GM12891 (cell line): Measurements from ENCODE around the gene RNU11.
A peak's percentile ranks its signal among the peaks of the same experiment; 100 is the strongest.
"Not testable (repeated sequence)": the region's sequence is repeated elsewhere in the genome, so short reads cannot be mapped to it uniquely, and the experiment has no call there.

Experiments
- DNase-seq: peaks from one replicate; pipeline ENCODE4 v3.0.0; 2011; ENCODE audit warnings: low spot score; ENCODE audit not compliant: insufficient read length
- FAIRE-seq: peaks from 2 replicates; lab custom pipeline; 2011; peaks lifted over from hg19 to GRCh38; lab: Jason Lieb, UNC
- PAX5 ChIP-seq: IDR thresholded peaks from 2 replicates; pipeline ENCODE4 v1.6.1; 2011; ENCODE audit warnings: low read length, moderate library complexity, mild to moderate bottlenecking; ENCODE audit not compliant: insufficient read depth, severe bottlenecking
- POLR2A ChIP-seq: IDR thresholded peaks from 2 replicates; pipeline ENCODE4 v1.6.1; 2011; ENCODE audit warnings: low read depth, low read length, control low read depth
- POLR2AphosphoS5 ChIP-seq: IDR thresholded peaks from 2 replicates; pipeline ENCODE4 v1.6.1; 2011; ENCODE audit warnings: low read depth, low read length, control low read depth
- POU2F2 ChIP-seq: IDR thresholded peaks from 2 replicates; pipeline ENCODE4 v1.6.1; 2011; ENCODE audit warnings: low read depth, mild to moderate bottlenecking, control low read depth, low read length, moderate library complexity
- SPI1 ChIP-seq: IDR thresholded peaks from 2 replicates; pipeline ENCODE4 v1.6.1; 2011; ENCODE audit warnings: low read depth, low read length, control low read depth
- TAF1 ChIP-seq: IDR thresholded peaks from 2 replicates; pipeline ENCODE4 v1.6.1; 2011; ENCODE audit warnings: low read depth, low read length, control low read depth

Gene RNU11

GRCh38 chr1:28642056-28642846 is 6.1 kb upstream of the RNU11 start:
- TF ChIP-seq POLR2AphosphoS5 (no peak), SPI1 (no peak), POLR2A (no peak), PAX5 (no peak), TAF1 (no peak), POU2F2 (no peak)
- DNase-seq, result no peak
- FAIRE-seq, result no peak

- DNase-seq, result peak; percentile 74
- TF ChIP-seq POLR2AphosphoS5 (peak; percentile 98), POLR2A (peak; percentile 99), SPI1 (no peak), PAX5 (no peak), TAF1 (peak; percentile 94), POU2F2 (peak; percentile 98)
- peak; percentile 95 for FAIRE-seq
Observed at GRCh38 chr1:28642847-28643635, 5.4 kb upstream of the RNU11 start, which contains the start of gene TAF12. TSS of gene TAF12 (minus strand) at chr1:28643067. CDS start at chr1:28622081, 20,986 bp downstream.

DNA sequence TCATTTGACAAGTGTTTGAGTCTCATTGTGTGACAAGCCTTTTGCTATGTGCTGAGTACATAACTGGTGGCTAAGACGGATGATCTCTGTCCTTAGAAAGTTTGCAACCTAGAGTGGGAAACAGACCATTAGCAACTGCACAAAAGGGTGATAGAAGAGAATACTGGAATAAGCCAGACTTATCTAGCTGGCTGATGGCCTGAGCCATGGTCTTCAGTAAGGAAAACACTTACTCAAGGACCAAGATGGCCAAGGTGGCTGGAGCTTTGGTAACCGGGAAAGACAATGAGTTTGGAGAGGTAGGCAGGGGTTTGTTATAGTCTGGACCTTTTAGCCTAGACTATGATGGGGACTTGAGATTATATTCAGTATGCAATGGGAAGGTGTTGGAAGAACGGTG is 3.9 kb upstream of the RNU11 start:
- no peak for TF ChIP-seq POU2F2
- TF ChIP-seq POLR2AphosphoS5, result no peak
- TF ChIP-seq SPI1, result no peak
- TF ChIP-seq PAX5, result no peak
- no peak for TF ChIP-seq POLR2A
- no peak for TF ChIP-seq TAF1
- DNase-seq (no peak), FAIRE-seq (no peak)

DNA sequence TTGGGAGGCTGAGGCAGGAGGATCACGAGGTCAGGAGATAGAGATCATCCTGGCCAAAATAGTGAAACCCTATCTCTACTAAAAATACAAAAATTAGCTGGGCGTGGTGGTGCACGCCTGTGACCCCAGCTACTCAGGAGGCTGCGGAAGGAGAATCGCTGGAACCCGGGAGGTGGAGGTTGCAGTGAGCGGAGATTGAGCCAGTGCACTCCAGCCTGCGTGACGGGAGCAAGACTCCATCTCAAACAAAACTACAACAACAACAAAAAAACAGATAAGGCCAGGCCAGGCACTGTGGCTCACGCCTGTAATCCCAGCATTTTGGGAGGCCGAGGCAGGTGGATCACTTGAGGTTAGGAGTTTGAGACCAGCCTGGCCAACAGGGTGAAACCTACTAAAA is 3.0 kb upstream of the RNU11 start:
- not testable (repeated sequence) for DNase-seq, FAIRE-seq

GRCh38 chr1:28646040-28646439 is 2.4 kb upstream of the RNU11 start:
- no peak for FAIRE-seq
- DNase-seq, result no peak

GRCh38 chr1:28648008-28648473 is 359 bp upstream of the RNU11 start:
- TF ChIP-seq SPI1, result peak; percentile 85
- no peak for TF ChIP-seq POLR2AphosphoS5
- FAIRE-seq (peak; percentile 90), DNase-seq (peak; percentile 58)

More at GRCh38 chr1:28646040-28646439, 2.4 kb upstream of the RNU11 start:
- TF ChIP-seq PAX5 (no peak), POLR2AphosphoS5 (no peak), POU2F2 (no peak), SPI1 (no peak), TAF1 (no peak), POLR2A (no peak)

DNA sequence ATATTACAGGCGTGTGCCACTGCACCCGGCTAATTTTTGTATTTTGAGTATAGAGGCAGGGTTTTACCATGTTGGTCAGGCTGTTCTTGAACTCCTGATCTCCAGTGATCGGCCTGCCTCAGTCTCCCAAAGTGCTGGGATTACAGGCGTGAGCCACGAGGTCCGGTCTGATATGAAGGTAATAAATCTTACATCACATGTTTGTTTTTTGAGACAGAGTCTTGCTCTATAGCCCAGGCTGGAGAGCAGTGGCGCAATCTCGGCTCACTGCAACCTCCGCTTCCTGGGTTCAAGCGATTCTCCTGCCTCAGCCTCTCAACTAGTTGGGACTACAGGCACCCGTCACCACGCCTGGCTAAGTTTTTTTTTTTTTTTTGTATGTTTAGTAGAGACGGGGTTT is 4.7 kb downstream of the RNU11 start:
- DNase-seq, FAIRE-seq: not testable (repeated sequence)

- not testable (repeated sequence) for DNase-seq, FAIRE-seq
Observed at GRCh38 chr1:28653870-28654269, 5.5 kb downstream of the RNU11 start.

DNA sequence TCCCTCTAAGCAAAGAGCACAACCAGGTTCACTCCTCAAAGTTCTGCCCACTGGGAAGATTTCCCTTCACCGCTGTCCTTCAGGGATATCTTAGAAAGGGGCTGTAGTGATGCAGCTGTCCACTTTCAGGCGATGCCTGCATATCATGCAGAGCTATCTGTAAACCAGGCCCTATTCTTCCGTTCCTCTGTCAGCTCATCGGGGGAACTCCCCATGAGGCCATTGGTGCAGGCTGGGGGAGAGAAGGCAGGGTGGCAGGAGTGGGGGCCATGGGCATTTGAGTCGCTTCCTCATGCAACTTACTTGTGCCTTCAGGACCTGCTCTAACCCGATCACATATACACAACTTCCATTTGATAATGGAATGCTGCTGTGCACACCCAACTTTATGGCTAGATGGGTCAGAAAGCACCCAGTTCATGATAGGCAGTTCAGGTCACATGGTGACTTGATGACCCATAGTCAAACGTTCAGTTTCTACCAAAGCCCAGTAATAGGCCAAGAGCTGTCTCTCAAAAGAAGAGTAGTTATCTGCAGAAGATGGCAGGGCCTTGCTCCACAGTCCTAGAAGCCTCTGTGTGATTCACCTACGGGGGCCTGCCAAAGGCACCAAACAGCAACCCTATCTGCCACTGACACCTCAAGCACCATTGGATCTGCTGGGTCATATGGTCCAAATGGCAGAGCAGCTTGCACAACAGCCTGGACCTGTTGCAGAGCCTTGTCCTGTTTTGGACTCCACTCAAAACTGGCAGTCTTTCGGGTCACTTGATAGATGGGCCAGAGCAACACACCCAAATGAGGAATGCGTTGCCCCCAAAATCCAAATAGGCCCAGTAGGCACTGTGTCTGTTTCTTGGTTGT is 7.3 kb downstream of the RNU11 start:
- DNase-seq, FAIRE-seq: not testable (repeated sequence)

DNA sequence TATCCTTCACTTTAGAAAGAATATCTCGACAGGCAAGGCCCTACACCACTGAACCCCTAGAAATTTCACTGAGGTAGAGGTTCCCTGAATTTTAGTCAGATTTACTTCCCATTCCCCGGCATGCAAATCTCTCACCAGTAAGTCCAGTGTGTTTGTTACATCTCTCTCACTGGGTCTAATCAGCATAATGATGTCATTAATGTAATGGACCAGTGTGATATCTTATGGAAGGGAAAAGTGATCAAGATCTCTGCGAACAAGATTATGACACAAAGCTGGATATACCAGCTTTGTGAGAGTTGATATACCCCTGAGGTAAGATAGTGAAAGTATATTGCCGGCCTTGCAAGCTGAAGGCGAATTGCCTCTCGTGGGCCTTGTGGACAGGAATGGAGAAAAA is 7.9 kb downstream of the RNU11 start:
- TF ChIP-seq POLR2A (no peak), POU2F2 (no peak), POLR2AphosphoS5 (no peak), SPI1 (no peak), TAF1 (no peak), PAX5 (no peak)
- DNase-seq (no peak), FAIRE-seq (peak; percentile 9)
